Fibroblast of peridontal ligament (primary cell): ENCODE results near the gene MKLN1.
"Not testable (repeated sequence)": the region's sequence is repeated elsewhere in the genome, so short reads cannot be mapped to it uniquely, and the experiment has no call there.

ENCODE experiments used
- DNase-seq: peaks from one replicate; pipeline ENCODE4 v3.0.0-alpha.2; 2010; ENCODE audit errors: extremely low read depth

The MKLN1 gene

GRCh38 chr7:131400681-131401176 is 73.1 kb downstream of the MKLN1 start:
- DNase-seq: peak; percentile 49

DNA sequence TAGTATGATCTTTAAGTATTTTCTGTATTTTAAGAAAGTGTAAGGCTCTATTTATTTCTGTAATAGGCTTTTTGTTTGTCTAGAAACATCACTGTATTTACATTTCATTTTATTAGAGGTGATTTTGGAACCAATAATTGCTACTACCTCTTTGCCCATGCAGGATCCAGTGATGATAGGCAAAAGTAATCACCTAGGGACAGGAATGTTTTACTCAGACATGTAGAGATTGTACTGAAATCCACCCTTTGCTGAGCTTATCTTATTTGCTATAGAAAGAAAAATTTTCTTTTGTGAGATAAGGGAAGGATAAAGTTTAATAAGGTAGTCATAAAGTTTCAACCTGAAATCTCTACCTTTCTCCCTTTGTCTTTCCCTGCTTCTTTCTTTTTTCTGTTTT is 73.5 kb downstream of the MKLN1 start:
- DNase-seq: no peak

- no peak for DNase-seq
These were observed 75.6 kb downstream of the MKLN1 start for GRCh38 chr7:131403322-131403721.

- DNase-seq: no peak
These were observed 76.7 kb downstream of the MKLN1 start for GRCh38 chr7:131404226-131404911.

- DNase-seq: no peak
These were observed 81.6 kb downstream of the MKLN1 start for GRCh38 chr7:131409129-131409766.

DNA sequence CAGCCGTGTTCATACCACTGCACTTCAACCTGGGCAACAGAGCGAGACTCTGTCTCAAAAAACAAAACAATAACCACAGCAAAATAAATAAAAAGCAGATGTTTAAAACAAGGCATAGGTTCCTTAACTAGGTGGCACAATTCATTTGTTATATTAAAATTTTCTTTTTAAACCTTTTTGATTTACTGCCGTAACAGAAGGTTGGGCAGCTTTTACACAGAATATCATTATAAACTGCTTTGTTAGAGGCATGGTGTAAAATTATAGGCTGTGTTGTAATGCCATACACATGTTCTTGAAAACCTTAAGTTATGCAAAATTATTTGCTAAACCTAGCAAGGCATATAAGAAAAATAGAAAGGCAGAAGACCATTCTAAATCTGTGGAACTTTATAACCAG is 84.4 kb downstream of the MKLN1 start:
- no peak for DNase-seq

DNA sequence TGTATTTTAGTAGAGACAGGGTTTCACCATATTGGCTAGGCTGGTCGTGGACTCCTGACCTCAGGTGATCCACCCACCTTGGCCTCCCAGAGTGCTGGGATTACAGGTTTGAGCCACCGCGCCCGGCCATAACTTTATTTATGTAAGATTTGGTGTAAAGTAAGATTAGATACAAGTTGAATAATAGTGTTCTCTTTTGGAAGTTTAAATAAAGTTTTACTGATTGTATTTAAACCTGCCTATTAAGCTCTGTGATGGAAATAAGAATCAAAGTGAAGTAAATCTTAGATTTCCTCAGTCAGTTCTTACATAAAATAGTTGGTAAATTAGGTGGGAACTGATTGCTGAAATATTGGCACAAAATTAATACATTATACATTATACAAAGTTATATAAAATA is 86.0 kb downstream of the MKLN1 start:
- no peak for DNase-seq

- DNase-seq: peak; percentile 77
These were observed 96.6 kb downstream of the MKLN1 start for GRCh38 chr7:131424219-131424822.

DNA sequence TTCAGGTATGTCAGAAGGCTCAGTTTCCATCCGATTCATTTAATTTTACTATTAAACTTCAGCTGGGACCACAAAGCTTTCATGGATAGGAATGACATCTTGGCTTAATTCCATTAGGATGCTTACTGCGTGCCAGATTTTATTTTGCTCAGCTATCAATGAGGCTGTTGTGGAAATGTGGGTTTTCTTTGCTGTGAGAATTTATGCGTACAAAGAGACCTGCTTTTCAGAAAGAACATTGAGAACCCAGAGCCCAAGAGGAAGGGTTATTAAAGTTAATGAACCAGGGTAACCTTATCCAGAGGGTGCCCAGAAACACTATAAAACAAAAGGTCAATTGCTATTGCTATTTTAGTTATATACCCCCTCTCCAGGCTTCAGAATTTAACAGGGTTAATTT is 98.3 kb downstream of the MKLN1 start:
- DNase-seq: no peak

DNA sequence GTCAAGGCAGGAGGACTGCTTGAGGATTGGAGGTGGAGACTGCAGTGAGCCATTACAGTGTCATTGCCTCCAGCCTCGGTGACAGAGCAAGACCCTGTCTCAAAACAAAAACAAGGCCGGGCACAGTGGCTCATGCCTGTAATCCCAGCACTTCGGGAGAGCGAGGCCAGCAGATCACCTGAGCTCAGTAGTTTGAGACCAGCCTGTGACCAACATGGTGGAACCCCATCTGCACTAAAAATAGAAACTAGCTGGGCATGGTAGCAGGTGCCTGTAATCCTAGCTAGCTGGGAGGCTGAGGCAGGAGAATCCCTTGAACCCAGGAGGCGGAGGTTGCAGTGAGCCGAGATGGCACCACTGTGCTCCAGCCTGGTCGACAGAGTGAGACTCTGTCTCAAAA is 103.2 kb downstream of the MKLN1 start:
- not testable (repeated sequence) for DNase-seq

- DNase-seq: peak; percentile 76
These were observed 103.6 kb downstream of the MKLN1 start for GRCh38 chr7:131431289-131431688.

DNA sequence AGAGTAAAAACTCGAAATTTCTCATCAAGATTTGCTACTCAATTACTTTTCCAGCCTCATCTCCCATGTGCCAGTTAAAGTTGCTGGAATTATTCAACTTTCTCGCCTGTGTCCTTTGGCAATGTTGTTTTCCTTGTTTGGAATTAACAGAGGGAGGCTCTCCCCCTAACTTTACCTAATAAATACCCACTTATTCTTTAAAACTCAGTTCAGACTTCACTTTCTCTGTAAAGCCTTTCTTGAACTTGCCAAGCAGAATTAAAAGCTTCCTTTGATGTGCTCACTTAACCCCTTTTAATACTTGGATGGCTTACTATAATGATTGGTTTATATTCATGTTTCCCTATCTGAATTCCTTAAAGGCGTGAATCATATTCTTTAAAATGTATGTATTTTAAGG is 104.1 kb downstream of the MKLN1 start:
- DNase-seq: no peak

- DNase-seq: no peak
These were observed 108.7 kb downstream of the MKLN1 start for GRCh38 chr7:131436384-131436783.

DNA sequence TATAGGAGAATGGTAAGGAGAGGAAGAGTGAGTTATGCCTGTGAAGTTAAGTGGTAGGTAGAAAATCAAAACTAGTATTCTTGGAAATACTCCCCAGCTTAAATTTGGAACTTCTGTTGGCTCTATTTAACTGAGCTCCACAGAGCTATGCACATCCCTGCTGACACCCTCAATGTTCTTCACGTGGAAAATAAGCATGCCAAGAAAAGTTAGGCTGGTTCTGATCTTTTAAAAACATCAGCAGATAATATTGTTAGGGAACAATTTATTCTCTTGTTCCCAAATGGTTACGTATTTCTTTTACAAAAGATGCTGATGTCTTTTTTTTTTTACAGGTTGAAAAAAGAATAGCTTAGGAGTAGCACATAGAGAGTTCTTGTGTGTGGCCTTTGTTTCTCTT is 111.3 kb downstream of the MKLN1 start:
- DNase-seq: no peak

- no peak for DNase-seq
These were observed 115.8 kb downstream of the MKLN1 start for GRCh38 chr7:131443496-131443895.

DNA sequence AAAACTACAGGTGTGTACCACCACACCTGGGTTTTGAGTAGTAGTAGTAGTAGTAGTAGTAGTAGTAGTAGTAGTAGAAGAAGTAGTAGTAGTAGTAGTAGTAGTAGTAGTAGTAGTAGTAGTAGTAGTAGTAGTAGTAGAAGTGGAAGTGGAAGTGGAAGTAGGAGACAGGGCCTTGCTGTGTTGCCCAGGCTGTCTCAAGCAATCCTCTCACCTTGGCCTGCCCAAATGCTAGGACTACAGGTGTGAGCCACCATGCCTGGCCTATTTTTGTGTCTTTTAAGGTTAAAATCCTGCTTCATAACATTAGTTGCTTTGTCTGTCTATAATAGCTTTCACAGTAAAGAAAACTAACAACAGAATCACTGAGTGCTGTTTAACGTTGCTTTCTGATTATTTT is 117.0 kb downstream of the MKLN1 start:
- DNase-seq: no peak

DNA sequence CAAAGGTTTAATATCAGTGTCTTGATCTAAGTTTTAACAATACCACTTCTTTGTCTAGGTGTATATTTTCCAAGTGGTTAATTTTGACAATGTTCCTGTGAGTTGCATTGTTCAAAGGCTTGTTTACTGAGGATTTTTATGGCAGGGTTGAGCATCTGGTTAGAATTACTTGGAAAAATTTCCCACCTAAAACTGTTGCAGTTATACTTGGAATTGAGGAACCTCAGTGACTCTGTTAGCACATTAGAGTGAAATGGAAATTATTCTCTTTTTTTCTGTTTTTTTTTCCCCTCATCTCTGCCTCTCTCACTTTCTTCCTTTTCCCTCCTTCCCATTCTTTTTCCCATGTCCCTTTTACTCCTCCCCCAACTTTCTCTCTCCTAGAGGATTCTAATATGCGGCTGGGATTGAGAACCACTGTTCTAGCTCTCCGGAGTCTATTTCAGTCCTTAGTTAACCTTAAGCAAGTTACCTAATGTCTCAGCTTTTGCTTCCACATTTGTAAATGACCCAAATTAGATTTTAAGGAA is 121.8 kb downstream of the MKLN1 start:
- no peak for DNase-seq

DNA sequence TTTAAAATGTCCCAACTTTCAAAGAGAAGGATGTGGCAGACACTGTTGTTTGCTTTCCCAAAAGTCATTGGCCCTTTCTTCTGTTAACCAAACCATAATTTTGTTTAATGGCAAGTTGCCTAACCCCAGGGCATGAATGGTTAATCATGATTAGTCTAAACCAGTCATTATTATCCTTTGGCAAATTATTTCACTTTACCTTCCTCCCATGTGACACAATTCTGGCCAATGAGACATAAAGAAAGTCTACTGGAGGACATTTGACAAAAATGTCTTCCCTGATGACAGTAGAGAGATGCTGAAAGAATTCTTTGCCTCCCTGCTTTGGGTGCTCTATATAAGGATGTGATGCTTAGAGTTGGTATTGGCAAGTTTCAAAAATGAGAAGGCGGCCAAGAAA is 126.8 kb downstream of the MKLN1 start:
- no peak for DNase-seq

GRCh38 chr7:131455001-131455400 is 127.3 kb downstream of the MKLN1 start:
- no peak for DNase-seq

GRCh38 chr7:131455546-131455945 is 127.9 kb downstream of the MKLN1 start:
- DNase-seq: no peak

DNA sequence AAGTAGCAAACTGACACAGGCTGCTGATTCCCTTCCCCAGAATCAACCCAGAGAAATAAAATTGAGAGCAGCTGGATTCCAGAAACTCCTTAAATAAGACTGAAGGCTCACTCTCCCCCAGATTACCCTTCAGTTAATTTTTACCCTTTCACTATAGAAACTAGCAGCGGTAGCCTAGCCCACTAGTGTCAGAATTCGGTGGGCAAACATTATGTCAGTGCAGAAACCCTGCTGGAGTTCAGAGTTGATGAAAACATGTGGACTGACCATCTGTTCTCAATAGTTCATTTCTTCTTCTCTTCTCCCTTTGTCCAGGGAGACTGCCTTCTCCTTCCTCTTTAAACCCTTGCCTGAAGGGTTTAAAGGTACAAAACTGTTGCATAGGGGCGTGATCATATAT is 128.7 kb downstream of the MKLN1 start:
- DNase-seq: no peak

DNA sequence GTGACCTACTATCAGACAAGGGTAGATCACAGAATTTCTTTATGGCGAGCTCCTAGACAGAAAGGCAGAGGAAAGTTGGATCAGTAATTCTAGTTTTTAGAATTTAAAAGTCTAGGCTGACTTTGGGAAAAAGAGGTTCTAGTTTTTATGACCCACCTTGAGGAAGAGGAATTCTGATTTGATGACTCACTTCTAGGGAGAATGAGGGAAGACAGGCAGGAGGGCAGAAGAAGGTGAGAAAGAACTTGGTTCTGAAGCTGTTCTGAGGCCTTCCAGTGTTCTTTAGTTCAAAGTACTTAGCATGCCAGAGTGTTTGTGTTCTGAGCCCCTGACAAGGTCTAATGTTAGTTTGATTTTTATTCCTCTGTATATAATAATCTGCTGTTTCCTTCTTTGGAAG is 131.6 kb downstream of the MKLN1 start:
- no peak for DNase-seq

GRCh38 chr7:131462059-131462458 is 134.4 kb downstream of the MKLN1 start:
- DNase-seq: no peak
